Sigmoid colon (tissue), 4 donors: ENCODE results near the gene HIVEP1.

Experiments
- CTCF ChIP-seq, 4 experiments: fragments of 450-650 bp in 3 of 4; fragments of 200-600 bp in 1 of 4; IDR thresholded peaks; one replicate each; pipeline ENCODE4 v1.5.1; 2016 to 2019; ENCODE audit warnings: antibody characterized with exemption in 4 of 4, mild to moderate bottlenecking in 3 of 4, moderate library complexity in 2 of 4
- EP300 ChIP-seq, 4 donors: sonication (generic); formaldehyde crosslinking; IDR thresholded peaks; one replicate each; pipeline ENCODE4 v1.6.1; 2017; ENCODE audit warnings: antibody characterized with exemption in 4 of 4
- POLR2A ChIP-seq, 2 donors: fragments of 450-650 bp; IDR thresholded peaks; one replicate each; pipeline ENCODE4 v1.6.1; 2016; ENCODE audit warnings: antibody characterized with exemption in 2 of 2, mild to moderate bottlenecking in 2 of 2, moderate library complexity in 2 of 2
- POLR2AphosphoS5 ChIP-seq, 4 donors: sonication (generic); formaldehyde crosslinking; IDR thresholded peaks; one replicate each; pipeline ENCODE4 v1.6.1; 2017; ENCODE audit warnings: antibody characterized with exemption in 4 of 4

- TF ChIP-seq CTCF (IDR thresholded peaks at IDR 0.05), result no peak
- no peak for TF ChIP-seq POLR2A (IDR thresholded peaks at IDR 0.05)
- no peak for TF ChIP-seq POLR2AphosphoS5 (IDR thresholded peaks at IDR 0.05)
- no peak for TF ChIP-seq EP300 (IDR thresholded peaks at IDR 0.05)
Observed at GRCh38 chr6:12014027-12014872, 2.1 kb downstream of the HIVEP1 start.
